HG03432 (cell line): ENCODE results near the gene CPN2.

Experiments
- ATAC-seq: cut with Tn5 transposase; IDR thresholded peaks from one replicate; pipeline ENCODE4 v1.9.1; 2021; ENCODE audit warnings: mild to moderate bottlenecking, moderate library complexity; ENCODE audit not compliant: unreplicated experiment

CPN2 gene

GRCh38 chr3:194351080-194351672, at the start of gene CPN2:
TSS of gene CPN2 (minus strand) at chr3:194351328. CDS start at chr3:194342702, 8,626 bp downstream.
- no peak for ATAC-seq

- no peak for ATAC-seq
Observed at GRCh38 chr3:194399874-194400411, 48.8 kb upstream of the CPN2 start.

GRCh38 chr3:194399166-194399565, 48.0 kb upstream of the CPN2 start, which contains the start of gene GP5:
TSS of gene GP5 (minus strand) at chr3:194399266. CDS start at chr3:194398282, 984 bp downstream.
- ATAC-seq, result no peak

GRCh38 chr3:194397757-194398312, 46.7 kb upstream of the CPN2 start:
- ATAC-seq, result no peak

GRCh38 chr3:194396859-194397756, 46.0 kb upstream of the CPN2 start:
- ATAC-seq, result peak; percentile 51

- no peak for ATAC-seq
Observed at GRCh38 chr3:194396539-194396858, 45.4 kb upstream of the CPN2 start.

GRCh38 chr3:194395778-194396538, 44.8 kb upstream of the CPN2 start:
- no peak for ATAC-seq

GRCh38 chr3:194395212-194395611, 44.1 kb upstream of the CPN2 start:
- no peak for ATAC-seq

GRCh38 chr3:194392576-194392975, 41.4 kb upstream of the CPN2 start:
- ATAC-seq, result no peak

GRCh38 chr3:194390835-194391234, 39.7 kb upstream of the CPN2 start:
- ATAC-seq, result no peak

GRCh38 chr3:194389269-194389668, 38.1 kb upstream of the CPN2 start:
- ATAC-seq, result no peak

- no peak for ATAC-seq
Observed at GRCh38 chr3:194387926-194388418, 36.8 kb upstream of the CPN2 start.

GRCh38 chr3:194387276-194387675, 36.1 kb upstream of the CPN2 start:
- ATAC-seq, result no peak

GRCh38 chr3:194386648-194387047, 35.5 kb upstream of the CPN2 start:
- no peak for ATAC-seq

- ATAC-seq, result no peak
Observed at GRCh38 chr3:194386066-194386465, 34.9 kb upstream of the CPN2 start.

- ATAC-seq, result no peak
Observed at GRCh38 chr3:194384569-194385001, 33.5 kb upstream of the CPN2 start.

- ATAC-seq, result no peak
Observed at GRCh38 chr3:194384156-194384555, 33.0 kb upstream of the CPN2 start.

- ATAC-seq, result no peak
Observed at GRCh38 chr3:194383276-194383940, 32.3 kb upstream of the CPN2 start.

- ATAC-seq, result no peak
Observed at GRCh38 chr3:194382892-194383223, 31.7 kb upstream of the CPN2 start.

- ATAC-seq, result no peak
Observed at GRCh38 chr3:194382196-194382891, 31.2 kb upstream of the CPN2 start.
